ENCODE results near the gene PRKCH. TPM values are rescaled to one million over a fixed set of nuclear protein-coding genes. Genes with fewer than 3 reads are reported as not detected.

PRKCH gene
- total RNA-seq, 1 experiment from 2014 or later: 2.7 TPM

DNA sequence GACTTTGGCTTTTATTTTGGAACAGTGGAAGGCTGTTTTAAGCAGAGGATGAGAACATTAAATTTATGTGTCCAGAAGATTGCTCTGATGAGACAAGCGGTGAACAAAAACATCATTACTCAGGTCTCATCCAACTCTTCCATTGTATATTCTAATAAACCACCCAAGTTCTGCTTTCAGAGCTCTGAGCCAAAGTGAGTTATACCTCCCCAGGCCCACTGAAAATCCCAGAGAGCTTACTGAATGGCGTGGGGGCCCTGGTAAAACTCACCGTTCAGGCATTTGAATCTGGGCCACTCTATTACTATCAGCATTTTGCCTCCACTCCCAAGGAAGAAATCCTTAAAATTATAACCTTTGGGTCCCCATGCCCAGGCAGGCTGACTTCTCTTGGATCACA lies 251.9 kb downstream of the PRKCH start:
- no peak overlapping the region for H3K4me3 ChIP-seq (ENCODE audit: low read depth in 2 of 2, low read length in 2 of 2)
- CTCF ChIA-PET: no interaction called here
- no peaks in the 10 kb centered on the region for H3K9me3 ChIP-seq (ENCODE audit: control insufficient read depth, insufficient read depth, low read depth, low read length)
- intact Hi-C loops (cut with micrococcal nuclease; ENCODE audit: unreplicated experiment) (no loop called here), in situ Hi-C loops (cut with HindIII; ENCODE audit: low pct_unique_long_range_greater_than_20kb, low sequenced_read_pairs) (no loop called here)
- BruUV-seq (replicated peaks): no TSS peak
- H3K36me3 ChIP-seq (ENCODE audit: control insufficient read depth, insufficient read depth, low read length): no peaks in the 10 kb centered on the region
- TF ChIP-seq POLR2AphosphoS5 (IDR thresholded peaks at IDR 0.05; ENCODE audit: low read depth, low read length): no peak
- TF ChIP-seq TCF7L2 (IDR thresholded peaks at IDR 0.05; ENCODE audit: low read depth, low read length): no peak
- TF ChIP-seq SIN3A (IDR thresholded peaks at IDR 0.05; ENCODE audit: borderline replicate concordance, insufficient read depth, low read depth, low read length): no peak
- TF ChIP-seq CTCF (IDR thresholded peaks at IDR 0.05): no peak
- no peak for TF ChIP-seq REST (IDR thresholded peaks at IDR 0.05; ENCODE audit: insufficient read depth in 1 of 2, low read depth in 2 of 2, low read length in 1 of 2)
- ATAC-seq (no peak), DNase-seq (ENCODE audit: low read depth, low spot score) (no peak)
- no peaks in the 10 kb centered on the region for H3K27me3 ChIP-seq (ENCODE audit: control insufficient read depth, insufficient read depth, low read length)
- peaks cover 6% of the 10 kb centered on the region for H3K4me1 ChIP-seq (ENCODE audit: control insufficient read depth, insufficient read depth, low read length)
- no peak overlapping the region for H3K27ac ChIP-seq (ENCODE audit: low read length)
- POLR2A ChIA-PET: no interaction called here

GRCh38 chr14:61573748-61574513 lies 252.6 kb downstream of the PRKCH start:
- H3K9me3 ChIP-seq (ENCODE audit: control insufficient read depth, insufficient read depth, low read depth, low read length): no peaks in the 10 kb centered on the region
- no peak for TF ChIP-seq REST (IDR thresholded peaks at IDR 0.05; ENCODE audit: insufficient read depth in 1 of 2, low read depth in 2 of 2, low read length in 1 of 2)
- no peak for TF ChIP-seq TCF7L2 (IDR thresholded peaks at IDR 0.05; ENCODE audit: low read depth, low read length)
- TF ChIP-seq SIN3A (IDR thresholded peaks at IDR 0.05; ENCODE audit: borderline replicate concordance, insufficient read depth, low read depth, low read length): no peak
- no peak for TF ChIP-seq POLR2AphosphoS5 (IDR thresholded peaks at IDR 0.05; ENCODE audit: low read depth, low read length)
- TF ChIP-seq CTCF (IDR thresholded peaks at IDR 0.05): no peak
- DNase-seq (ENCODE audit: low read depth, low spot score) (no peak), ATAC-seq (no peak)
- no peaks in the 10 kb centered on the region for H3K36me3 ChIP-seq (ENCODE audit: control insufficient read depth, insufficient read depth, low read length)
- H3K4me1 ChIP-seq (ENCODE audit: control insufficient read depth, insufficient read depth, low read length): peaks cover 5% of the 10 kb centered on the region
- no peaks in the 10 kb centered on the region for H3K27me3 ChIP-seq (ENCODE audit: control insufficient read depth, insufficient read depth, low read length)
- H3K4me3 ChIP-seq (ENCODE audit: low read depth in 2 of 2, low read length in 2 of 2): no peak overlapping the region
- intact Hi-C loops (cut with micrococcal nuclease; ENCODE audit: unreplicated experiment) (no loop called here), in situ Hi-C loops (cut with HindIII; ENCODE audit: low pct_unique_long_range_greater_than_20kb, low sequenced_read_pairs) (no loop called here)
- ChIA-PET CTCF (no interaction called here), POLR2A (no interaction called here)
- no TSS peak for BruUV-seq (replicated peaks)
- H3K27ac ChIP-seq (ENCODE audit: low read length): no peak overlapping the region

Measured in Panc1 (cell line).